NCI-H69 (cell line): ENCODE data around the gene FN1.
"Not testable (repeated sequence)": the region's sequence is repeated elsewhere in the genome, so short reads cannot be mapped to it uniquely, and the experiment has no call there.

Source experiments
- DNase-seq: peaks from one replicate; lab custom pipeline; 2025; lab: John Stamatoyannopoulos, UW

Gene FN1

DNA sequence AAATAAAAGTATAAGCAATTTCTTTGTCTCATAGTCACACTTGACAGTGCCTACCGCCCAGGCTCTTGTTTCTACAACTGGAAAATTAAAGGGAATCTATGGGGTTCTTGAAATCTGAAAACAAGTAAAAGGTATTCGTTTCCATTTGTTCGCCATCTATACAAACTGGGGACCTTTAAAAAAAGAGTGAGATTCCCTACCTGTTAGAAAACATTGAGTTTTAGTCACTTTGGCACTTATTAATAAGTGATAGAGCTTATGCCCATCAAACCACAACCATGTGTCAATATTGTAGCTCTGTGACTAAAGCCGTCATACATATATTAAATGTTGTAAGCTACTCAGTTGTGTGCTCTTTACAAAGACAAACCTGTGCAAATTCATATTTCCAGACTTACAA lies 13.2 kb downstream of the FN1 start:
- no peak for DNase-seq

DNA sequence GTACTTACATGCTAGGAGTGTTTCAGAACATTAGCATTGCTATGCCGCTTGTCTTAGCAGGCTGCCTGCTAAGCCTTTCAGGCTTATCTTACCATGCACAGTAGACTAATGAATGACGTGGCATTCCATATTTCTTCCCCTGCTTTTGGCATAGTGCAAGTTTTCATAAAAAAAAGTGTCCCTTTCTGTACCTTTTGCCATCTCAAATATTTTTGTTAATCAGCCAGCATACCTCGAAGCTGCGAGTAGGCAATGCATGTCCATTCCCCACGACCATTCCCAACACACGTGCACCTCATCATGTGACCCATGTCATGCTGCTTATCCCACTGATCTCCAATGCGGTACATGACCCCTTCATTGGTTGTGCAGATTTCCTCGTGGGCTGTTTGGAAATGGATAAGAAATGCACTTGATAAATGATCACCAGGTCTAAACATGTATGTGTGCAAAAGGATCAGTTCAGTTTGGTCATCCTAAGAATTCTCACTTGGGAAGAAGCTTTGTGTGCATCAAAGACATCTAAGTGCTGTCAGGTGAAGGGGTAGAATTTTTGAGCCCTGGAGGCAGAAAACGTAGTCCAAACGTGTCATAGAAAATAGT lies 13.9 kb downstream of the FN1 start:
- no peak for DNase-seq

DNA sequence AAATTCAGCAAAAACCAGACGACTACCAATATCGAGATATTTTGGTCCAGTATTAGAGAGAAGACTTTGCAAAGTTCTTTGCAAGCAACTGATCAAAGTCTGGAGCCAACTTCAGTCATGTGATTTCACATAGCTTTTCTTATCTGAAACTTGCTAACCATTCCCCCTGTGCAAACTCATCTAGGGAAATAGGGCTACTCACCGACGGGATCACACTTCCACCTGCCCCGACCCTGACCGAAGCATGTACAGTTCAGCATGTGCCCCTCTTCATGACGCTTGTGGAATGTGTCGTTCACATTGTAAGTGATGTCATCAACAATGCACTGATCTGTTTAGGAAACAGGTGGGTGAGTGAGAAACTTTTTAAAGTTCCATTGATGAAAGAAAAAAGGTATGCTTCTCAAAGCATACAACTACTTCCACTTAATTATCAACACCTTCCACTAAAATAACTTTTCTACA lies 15.4 kb downstream of the FN1 start:
- DNase-seq, result no peak

DNA sequence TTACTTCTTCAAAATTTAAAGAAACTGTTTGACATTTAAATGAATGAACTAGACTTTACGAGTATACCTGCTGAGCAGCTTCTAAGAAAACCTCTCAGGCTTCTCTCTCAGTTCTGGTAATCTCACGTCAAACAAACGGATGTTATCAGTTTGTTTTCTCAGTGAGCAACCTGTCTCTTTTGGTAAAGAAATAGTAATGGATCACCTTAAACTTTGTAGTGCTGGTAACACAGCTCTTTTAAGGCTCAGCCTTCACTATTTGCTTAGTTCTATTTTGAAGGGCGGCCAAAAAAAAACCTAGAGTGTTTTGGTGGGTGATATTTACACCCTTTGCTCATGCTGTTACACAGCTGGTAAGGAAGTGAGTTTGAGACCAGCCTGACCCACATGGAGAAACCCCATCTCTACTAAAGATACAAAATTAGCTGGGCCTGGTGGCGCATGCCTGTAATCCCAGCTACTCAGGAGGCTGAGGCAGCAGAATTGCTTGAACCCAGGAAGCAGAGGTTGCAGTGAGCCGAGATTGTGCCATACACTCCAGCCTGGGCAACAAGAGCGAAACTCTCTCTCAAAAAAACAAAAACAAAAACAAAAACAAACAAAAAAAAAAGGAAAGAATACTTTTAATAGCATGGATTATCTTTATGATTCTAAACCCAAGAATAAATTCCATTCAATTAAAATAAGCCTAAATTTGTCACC lies 15.9 kb downstream of the FN1 start:
- DNase-seq, result no peak

DNA sequence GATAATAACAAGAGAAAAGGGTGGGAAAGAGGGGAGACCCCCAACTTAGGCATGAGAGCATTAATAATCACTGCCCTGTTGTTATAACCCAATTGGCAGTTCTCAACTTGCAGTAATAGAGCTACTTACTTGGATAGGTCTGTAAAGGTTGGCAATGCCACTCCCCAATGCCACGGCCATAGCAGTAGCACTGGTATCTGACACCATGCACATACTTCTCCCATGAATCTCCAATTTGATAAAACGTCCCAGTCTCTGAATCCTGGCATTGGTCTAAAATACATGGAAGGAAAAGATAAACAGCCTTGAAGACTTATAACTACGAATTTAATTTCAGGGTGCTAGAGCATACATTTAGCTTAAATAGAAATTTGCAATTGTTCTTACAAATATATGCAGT lies 16.8 kb downstream of the FN1 start:
- DNase-seq, result no peak

DNA sequence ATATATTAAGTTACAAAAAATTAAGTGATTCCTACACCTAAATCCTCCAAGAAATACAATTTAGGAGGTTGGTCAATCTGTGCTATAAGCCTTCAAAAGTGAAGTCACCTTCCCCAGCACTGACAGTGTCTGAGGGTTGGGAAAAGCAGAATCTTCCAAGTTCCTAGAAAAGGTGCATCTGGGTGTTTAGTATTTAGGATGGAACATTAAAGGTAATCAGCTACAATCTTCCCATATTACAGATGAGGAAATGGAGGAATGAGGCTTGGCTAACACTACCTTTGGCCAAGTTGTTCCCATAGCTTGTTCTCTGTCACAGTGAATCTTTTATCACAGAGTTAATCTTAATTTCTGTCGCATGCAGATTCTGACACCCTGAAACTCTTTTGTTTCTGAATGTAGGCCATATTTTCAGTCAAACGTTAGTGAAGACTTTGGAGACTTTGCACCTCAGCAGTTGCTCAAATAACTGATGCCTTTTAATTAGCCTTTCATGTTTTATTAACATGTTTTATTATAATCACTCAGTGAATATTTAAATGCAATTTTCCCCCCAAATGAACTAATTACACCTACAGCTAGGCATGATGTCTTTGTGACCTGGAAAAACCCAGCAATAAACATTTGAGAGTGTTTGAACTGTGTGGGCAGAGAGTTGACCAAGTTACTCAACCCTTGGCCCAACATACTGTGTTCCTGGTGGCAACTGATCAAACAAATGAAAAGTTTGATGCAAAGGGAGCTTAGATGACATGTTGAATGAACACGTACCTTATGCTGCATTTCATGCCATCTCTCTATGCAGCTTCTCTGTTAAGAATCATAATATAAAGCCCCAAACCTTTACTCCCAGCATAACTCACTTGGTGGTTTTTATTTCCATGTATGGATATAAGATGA lies 17.6 kb downstream of the FN1 start:
- no peak for DNase-seq

DNA sequence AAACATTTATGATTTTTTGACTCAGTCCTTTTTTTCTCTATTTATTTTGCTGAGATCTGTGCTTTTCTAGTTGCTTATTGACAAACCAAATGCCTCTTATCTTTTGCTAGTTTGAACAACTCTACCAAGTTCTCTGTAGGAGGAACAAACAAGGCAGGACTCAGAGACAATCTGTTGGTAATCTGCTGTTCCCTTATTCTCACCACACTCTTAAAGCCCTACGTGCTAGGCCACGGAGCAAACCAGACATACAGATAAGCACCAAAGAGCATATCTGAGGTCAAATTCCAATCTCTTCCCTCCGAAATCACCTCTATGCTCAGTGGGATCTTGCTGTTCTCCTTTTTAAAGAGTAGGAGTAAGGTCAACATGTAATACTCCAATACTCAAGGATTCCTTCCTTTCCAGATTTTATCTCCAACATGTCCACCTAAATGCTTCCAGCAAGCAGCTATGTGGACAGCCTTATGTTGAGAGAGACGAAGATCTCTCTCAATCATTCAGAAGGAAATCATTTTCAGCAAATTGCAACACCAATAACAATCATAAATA lies 18.4 kb downstream of the FN1 start:
- no peak for DNase-seq

DNA sequence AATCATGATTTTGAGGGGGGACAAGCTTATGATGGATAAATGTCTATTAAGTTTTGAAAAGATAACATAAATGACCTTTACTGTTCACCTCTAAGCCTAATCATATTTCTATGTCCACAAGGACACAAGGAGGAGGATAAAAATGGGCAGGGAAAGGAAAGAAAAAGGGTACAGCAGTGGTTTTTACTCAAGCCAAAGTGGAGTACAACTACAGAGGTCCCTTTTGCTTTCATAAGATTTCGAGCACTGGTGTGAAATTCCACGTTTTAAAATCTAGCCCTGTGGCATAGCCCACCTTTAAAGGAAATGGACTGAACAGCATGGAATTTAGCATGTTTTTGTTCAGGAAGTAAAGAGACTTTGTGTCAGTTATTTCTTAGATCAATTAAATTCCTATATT lies 19.2 kb downstream of the FN1 start:
- DNase-seq, result no peak

DNA sequence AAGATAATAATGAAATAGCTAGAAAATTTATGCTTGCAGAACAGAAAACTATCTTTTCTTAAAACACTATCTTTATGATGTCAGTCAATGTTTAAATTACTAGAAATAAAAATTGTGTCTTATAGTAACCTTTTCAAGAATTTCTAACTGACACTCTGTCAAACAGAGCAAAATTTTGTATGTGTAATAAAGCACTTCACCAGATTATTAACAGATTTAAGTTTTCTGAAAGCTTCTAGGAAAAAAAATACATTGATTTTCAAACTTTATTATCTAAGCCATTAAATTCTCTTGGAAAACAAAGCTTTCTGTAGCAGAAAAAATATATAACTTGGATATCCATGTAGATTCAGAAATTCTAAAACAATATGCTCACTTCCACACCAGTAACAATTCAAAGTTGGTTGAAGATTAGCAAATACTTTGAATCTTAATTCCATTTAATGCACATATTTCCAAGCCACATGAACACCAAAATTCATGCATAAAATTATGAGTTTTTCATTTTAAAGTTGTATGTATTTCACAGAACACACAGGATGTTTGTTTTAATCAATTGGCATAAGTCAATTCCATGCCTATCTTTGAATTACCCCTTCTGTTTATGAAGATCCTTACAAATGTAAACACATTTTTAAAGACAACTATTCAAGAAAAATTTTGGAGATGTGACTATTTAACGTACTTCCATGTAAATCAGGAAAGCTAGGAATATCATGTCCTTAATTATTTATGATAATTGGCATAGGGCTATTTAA lies 19.9 kb downstream of the FN1 start:
- DNase-seq, result no peak

DNA sequence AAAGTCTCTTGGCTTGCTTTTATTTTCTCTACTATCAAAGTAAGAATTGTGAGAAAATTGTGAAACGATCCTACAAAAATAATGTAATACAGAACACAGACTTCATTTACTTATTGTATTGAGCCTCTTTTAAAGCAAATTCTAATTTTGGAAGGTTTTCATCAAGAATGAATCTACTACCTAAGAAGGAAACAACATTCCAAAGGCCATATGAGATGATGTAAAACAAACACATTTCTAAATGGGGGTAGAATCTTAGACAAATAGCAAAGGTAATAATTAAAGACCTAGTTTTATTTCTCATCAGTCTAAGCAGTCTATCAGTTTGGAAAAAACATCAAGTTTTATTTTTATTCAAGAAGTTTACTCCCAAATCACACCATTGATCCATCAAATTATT lies 20.6 kb downstream of the FN1 start:
- no peak for DNase-seq

DNA sequence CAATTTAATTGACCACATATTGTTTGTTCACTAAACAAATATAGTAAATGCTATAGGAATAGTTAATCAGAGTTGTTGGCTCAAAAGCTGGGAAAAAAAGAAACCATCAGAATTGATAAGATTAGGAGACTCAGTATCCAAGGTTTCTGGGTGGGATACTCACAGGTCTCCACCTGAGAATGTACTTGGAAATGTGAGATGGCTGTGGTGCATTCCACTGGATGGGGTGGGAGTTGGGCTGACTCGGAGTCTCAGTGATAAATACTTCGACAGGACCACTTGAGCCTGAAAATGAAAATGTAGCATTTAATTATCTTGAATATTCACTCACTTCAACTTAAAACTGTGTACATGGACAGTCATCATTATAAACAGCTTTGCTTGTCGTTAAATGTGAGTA lies 21.2 kb downstream of the FN1 start:
- DNase-seq, result no peak

DNA sequence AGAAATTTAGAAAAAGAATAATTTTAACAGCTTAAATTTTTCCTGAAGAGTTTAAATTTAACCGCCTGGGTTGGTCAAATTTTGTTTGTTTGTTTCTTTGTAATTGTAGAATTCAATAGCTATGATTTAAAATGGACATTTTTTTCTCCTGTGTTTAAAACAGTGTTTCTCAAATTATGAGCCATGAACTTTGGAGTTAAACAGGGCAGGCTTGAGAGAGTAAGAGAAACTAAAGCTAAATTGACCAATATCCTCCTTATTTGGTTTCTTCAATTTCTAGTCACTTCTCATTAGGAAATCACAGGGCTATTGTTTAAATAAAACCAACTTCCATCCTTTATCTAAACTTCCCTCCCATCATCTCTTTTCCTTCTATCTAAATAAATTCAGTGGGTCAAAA lies 21.9 kb downstream of the FN1 start:
- DNase-seq, result no peak

DNA sequence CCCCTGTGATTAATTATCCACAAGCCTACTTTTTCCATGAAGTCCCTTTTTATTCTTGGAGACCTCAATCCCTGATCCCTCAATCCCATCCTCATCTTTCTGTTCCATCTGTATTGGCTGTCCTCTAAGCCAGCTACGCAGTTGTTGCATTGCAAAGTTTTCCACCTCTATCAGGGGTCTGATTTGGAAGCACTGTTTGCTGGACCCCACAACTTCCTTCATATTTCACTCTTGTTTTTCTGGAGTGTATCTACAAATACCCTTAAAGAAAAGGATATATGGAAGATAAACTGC lies 22.4 kb downstream of the FN1 start:
- DNase-seq, result no peak

DNA sequence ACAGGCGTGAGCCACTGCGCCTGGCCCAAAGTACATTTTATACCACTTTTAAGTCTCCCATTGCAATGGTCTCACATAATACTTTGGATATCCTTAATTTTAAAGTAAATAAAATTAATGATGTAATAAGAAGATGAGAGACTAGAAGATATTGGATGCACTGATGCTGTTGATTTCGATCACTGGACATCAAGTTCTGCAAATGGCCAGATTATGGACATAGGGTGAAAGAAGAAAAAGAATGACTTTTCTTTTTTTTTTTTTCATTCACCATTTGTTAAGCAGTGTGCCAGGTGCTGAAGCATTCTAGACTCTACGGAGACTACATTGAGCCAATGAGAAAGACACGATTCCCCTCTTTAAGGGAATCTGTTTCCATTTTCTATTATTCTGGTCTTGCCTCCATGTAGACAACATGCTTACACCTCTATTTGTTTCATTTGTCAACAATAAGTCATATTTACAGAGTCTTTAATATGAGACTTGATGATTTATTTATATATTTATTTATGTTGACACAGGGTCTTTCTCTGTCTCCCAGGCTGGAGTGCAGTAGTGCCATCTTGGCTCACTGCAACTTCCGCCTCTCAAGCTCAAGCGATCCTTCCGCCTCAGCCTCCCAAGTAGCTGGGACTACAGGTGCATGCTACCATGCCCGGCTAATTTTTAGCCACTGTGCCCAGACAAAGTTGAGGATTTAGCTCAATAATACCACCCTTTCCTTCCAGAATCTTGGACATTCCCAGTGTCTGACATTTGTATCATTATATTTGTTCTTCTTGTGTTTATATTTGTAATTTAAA lies 23.7 kb downstream of the FN1 start:
- DNase-seq, result no peak

DNA sequence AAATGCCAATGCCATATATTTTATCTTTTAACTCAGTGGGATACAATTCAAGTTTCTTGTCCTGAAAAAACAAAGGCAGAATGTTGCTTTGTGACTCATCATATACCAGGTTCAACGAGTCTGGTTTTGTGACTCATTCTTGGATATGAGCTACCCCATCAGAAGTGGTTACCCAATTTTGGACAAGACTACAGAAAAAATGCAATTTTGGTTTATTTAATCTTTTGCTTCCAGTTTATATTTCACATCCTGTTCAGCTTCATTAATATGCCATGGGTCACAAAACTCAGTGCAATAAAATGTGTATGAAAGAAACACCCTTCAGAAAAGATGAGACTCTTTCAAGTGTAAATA lies 25.0 kb downstream of the FN1 start:
- DNase-seq, result no peak

DNA sequence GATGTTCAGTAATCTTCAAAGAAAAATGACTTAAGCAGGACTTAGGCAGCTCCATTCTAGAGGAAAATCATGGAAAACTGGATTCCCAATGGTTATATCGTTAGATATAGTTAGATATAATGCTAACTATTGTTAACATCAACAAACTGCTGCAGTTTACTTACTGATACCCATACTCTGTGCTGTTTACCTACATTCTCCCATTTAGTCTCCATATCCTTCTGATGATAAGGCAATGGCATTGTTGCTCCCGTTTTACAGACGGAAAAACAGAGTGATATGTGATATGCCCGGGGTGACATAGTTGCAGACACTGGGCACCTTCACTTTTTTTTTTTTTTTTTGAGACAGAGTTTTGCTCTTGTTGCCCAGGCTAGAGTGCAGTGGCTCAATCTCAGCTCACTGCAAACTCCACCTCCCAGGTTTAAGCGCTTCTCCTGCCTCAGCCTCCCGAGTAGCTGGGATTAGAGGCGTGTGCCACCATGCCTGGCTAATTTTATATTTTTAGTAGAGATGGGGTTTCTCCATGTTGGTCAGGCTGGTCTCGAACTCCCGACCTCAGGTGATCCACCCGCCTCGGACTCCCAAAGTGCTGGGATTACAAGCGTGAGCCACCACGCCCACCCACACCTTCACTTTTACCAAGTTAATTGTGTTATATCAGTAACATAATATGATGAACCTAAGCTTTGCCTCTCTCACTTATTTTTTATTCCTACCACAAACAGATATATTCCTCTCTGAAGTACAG lies 25.5 kb downstream of the FN1 start:
- not testable (repeated sequence) for DNase-seq

DNA sequence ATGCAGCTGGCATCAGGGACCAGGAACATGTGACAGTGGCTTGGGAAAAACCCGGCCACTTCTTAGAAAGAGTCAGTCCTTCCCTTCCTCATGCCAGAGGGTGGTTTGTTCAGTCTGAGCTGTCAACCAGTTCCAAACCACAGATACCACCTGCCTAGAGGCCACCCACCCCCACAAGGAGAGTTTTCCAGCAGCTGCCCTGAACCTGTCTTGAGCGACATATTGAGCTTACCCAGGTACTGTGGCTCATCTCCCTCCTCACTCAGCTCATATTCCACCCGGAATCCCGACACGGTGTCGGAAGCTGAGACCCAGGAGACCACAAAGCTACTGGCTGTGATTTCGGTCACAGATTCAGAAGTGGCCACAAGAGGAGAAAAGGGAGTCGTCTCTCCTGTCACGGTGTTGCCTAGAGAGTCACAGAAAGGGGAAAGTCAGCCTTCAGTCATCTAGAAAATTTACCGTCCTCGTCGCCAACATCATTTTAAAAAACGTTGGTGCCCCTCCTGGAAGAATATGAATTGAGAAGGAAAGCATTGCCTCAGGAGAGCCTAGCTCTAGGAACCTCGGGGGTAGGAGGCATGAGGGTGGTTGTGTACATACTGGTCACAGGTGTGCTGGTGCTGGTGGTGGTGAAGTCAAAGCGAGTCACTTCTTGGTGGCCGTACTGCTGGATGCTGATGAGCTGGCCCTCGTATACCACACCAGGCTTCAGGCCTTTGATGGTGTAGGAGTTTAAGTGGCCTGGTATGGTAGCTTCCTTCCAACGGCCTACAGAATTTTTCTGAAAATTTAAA lies 26.3 kb downstream of the FN1 start:
- no peak for DNase-seq

DNA sequence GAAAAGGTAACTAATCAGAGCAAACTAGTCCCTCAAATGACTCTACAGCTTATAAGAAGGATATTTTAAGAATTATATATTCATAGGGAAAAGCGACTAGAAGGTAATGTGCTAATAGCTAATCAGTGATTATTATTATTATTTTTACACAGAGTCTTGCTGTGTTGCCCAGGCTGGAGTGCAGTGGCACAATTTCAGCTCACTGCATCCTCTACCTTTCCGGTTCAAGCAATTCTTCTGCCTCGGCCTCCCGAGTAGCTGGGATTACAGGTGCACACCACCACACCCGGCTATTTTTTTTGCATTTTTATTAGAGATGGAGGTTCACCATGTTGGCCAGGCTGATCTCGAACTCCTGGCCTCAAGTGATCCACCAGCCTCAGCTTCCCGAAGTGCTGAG lies 27.4 kb downstream of the FN1 start:
- not testable (repeated sequence) for DNase-seq

DNA sequence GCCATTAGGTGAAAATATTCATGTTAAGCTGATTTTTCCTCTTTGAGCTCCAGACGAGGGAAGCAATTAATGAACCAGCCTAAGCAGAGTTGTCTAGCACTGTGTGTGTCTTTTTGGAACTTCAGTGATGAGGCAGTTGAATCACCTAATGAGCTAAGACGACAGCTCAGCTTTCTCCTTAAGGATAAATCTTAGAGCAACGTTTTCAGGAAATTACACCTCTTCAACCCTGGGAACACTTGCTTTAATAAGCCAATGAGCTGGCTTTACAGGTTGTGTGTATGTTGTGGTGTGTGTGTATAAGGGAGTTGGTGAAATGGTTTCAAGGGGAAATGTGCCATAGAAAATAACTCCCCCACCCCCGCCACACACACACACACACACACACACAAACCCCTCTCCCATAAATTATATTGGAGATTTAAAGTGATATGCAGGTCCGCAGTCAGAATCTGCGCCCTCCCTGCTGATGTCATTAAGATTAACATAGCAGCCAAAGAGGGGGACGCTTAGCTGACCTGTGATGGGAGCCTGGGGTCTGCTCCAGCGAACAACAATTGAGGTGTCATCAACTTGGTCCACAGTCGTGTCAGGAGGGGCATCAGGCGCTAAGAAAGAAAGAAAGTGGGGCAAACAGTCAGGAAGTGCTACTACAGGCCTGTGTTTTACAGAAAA lies 28.1 kb downstream of the FN1 start:
- no peak for DNase-seq
